NCI-H1048 (cell line): Measurements from ENCODE around the gene ZNF512B.
"Not testable (repeated sequence)": the region's sequence is repeated elsewhere in the genome, so short reads cannot be mapped to it uniquely, and the experiment has no call there.

Experiments used
- DNase-seq: peaks from one replicate; lab custom pipeline; 2025; lab: John Stamatoyannopoulos, UW

Gene ZNF512B

GRCh38 chr20:63978319-63979228 lies 8.8 kb upstream of the ZNF512B start:
- no peak for DNase-seq

- DNase-seq = no peak
Observed at GRCh38 chr20:63977739-63978276, 8.1 kb upstream of the ZNF512B start.

- DNase-seq = no peak
Observed at GRCh38 chr20:63976980-63977738, 7.4 kb upstream of the ZNF512B start.

GRCh38 chr20:63976511-63976910 lies 6.8 kb upstream of the ZNF512B start:
- not testable (repeated sequence) for DNase-seq

- DNase-seq = no peak
Observed at GRCh38 chr20:63974402-63975200, 4.9 kb upstream of the ZNF512B start.

- DNase-seq = peak; percentile 37
Observed at GRCh38 chr20:63973636-63974401, 4.1 kb upstream of the ZNF512B start.

GRCh38 chr20:63973160-63973479 lies 3.4 kb upstream of the ZNF512B start:
- no peak for DNase-seq

GRCh38 chr20:63972312-63973159 lies 2.8 kb upstream of the ZNF512B start:
- no peak for DNase-seq

- DNase-seq = not testable (repeated sequence)
Observed at GRCh38 chr20:63971960-63972311, 2.2 kb upstream of the ZNF512B start.

- no peak for DNase-seq
Observed at GRCh38 chr20:63970714-63971431, 1.1 kb upstream of the ZNF512B start.

- no peak for DNase-seq
Observed at GRCh38 chr20:63968928-63969760, 586 bp downstream of the ZNF512B start.

- no peak for DNase-seq
Observed at GRCh38 chr20:63968136-63968927, 1.4 kb downstream of the ZNF512B start.

GRCh38 chr20:63967330-63968135 lies 2.2 kb downstream of the ZNF512B start:
- DNase-seq = no peak

- DNase-seq = no peak
Observed at GRCh38 chr20:63966944-63967322, 2.8 kb downstream of the ZNF512B start.

- no peak for DNase-seq
Observed at GRCh38 chr20:63966172-63966943, 3.4 kb downstream of the ZNF512B start.

- no peak for DNase-seq
Observed at GRCh38 chr20:63964412-63964811, 5.3 kb downstream of the ZNF512B start.
